ENCODE data around the gene RPS25. TPM values are rescaled to one million over a fixed set of nuclear protein-coding genes. Genes with fewer than 3 reads are reported as not detected.
"Not testable (repeated sequence)": the region's sequence is repeated elsewhere in the genome, so short reads cannot be mapped to it uniquely, and the experiment has no call there.

The RPS25 gene
- total RNA-seq, 1 donor from 2014 or later = 1,773 TPM

GRCh38 chr11:119023741-119024140, 5.6 kb upstream of the RPS25 start:
- H3K4me1 Mint-ChIP-seq (ENCODE audit: low read depth) = peaks cover 24% of the 10 kb centered on the region
- no peak overlapping the region for H3K4me3 Mint-ChIP-seq (ENCODE audit: low read depth)
- H3K36me3 Mint-ChIP-seq (ENCODE audit: low read depth) = peaks cover 63% of the 10 kb centered on the region
- no peaks in the 10 kb centered on the region for H3K9me3 Mint-ChIP-seq
- peak overlapping the region; percentile 47 for H3K27ac Mint-ChIP-seq
- no peaks in the 10 kb centered on the region for H3K27me3 Mint-ChIP-seq (ENCODE audit: low read depth)
- no peak for DNase-seq (ENCODE audit: low spot score)
- intact Hi-C loops (cut with micrococcal nuclease) = no loop called here

- no peak for DNase-seq (ENCODE audit: low spot score)
- Mint-ChIP-seq H3K4me1 (ENCODE audit: low read depth) (peaks cover 22% of the 10 kb centered on the region), H3K4me3 (ENCODE audit: low read depth) (peak overlapping the region; percentile 56), H3K27ac (no peak overlapping the region), H3K36me3 (ENCODE audit: low read depth) (peaks cover 74% of the 10 kb centered on the region), H3K9me3 (no peaks in the 10 kb centered on the region), H3K27me3 (ENCODE audit: low read depth) (no peaks in the 10 kb centered on the region)
- intact Hi-C loops (cut with micrococcal nuclease) = no loop called here
Measured at GRCh38 chr11:119021631-119022030, 3.5 kb upstream of the RPS25 start.

- Mint-ChIP-seq H3K27ac (peak overlapping the region; percentile 100), H3K4me1 (ENCODE audit: low read depth) (peaks cover 28% of the 10 kb centered on the region)
Measured at GRCh38 chr11:119019996-119020395, 1.9 kb upstream of the RPS25 start.

GRCh38 chr11:119017377-119017776, 766 bp downstream of the RPS25 start:
- intact Hi-C loops (cut with micrococcal nuclease) = loop anchor here (5.0 kb wide), 1 partner anchor 90 kb away; the partner anchor contains the start of gene BCL9L
- Mint-ChIP-seq H3K36me3 (ENCODE audit: low read depth) (peaks cover 82% of the 10 kb centered on the region), H3K4me1 (ENCODE audit: low read depth) (peaks cover 25% of the 10 kb centered on the region), H3K27ac (peak overlapping the region; percentile 100), H3K4me3 (ENCODE audit: low read depth) (peak overlapping the region; percentile 99)
- not testable (repeated sequence) for H3K27me3 Mint-ChIP-seq (ENCODE audit: low read depth); DNase-seq (ENCODE audit: low spot score); H3K9me3 Mint-ChIP-seq

More at GRCh38 chr11:119019996-119020395, 1.9 kb upstream of the RPS25 start:
- no peak for DNase-seq (ENCODE audit: low spot score)
- H3K9me3 Mint-ChIP-seq = no peaks in the 10 kb centered on the region
- intact Hi-C loops (cut with micrococcal nuclease) = loop anchor here (2.0 to 5.0 kb wide), 5 partner anchors 37 to 187 kb away; partner anchors contain the start of genes BCL9L, CBL, HMBS and HYOU1
- H3K27me3 Mint-ChIP-seq (ENCODE audit: low read depth) = no peaks in the 10 kb centered on the region
- H3K36me3 Mint-ChIP-seq (ENCODE audit: low read depth) = peaks cover 83% of the 10 kb centered on the region
- peak overlapping the region; percentile 99 for H3K4me3 Mint-ChIP-seq (ENCODE audit: low read depth)

GRCh38 chr11:119016216-119017009, 1.7 kb downstream of the RPS25 start:
- Mint-ChIP-seq H3K27me3 (ENCODE audit: low read depth) (no peaks in the 10 kb centered on the region), H3K4me3 (ENCODE audit: low read depth) (peak overlapping the region; percentile 99), H3K9me3 (no peaks in the 10 kb centered on the region), H3K27ac (peak overlapping the region; percentile 100), H3K4me1 (ENCODE audit: low read depth) (peaks cover 21% of the 10 kb centered on the region), H3K36me3 (ENCODE audit: low read depth) (peaks cover 77% of the 10 kb centered on the region)
- intact Hi-C loops (cut with micrococcal nuclease) = loop anchor here (5.0 kb wide), 1 partner anchor 89 kb away; the partner anchor contains the start of gene BCL9L
- no peak for DNase-seq (ENCODE audit: low spot score)

GRCh38 chr11:119015054-119015611, 3.0 kb downstream of the RPS25 start:
- Mint-ChIP-seq H3K4me1 (ENCODE audit: low read depth) (peaks cover 17% of the 10 kb centered on the region), H3K9me3 (no peaks in the 10 kb centered on the region), H3K27ac (peak overlapping the region; percentile 41), H3K4me3 (ENCODE audit: low read depth) (peak overlapping the region; percentile 35), H3K27me3 (ENCODE audit: low read depth) (no peaks in the 10 kb centered on the region), H3K36me3 (ENCODE audit: low read depth) (peaks cover 71% of the 10 kb centered on the region)
- DNase-seq (ENCODE audit: low spot score) = no peak
- intact Hi-C loops (cut with micrococcal nuclease) = loop anchor here (5.0 kb wide), 1 partner anchor 88 kb away; the partner anchor contains the start of gene BCL9L

- intact Hi-C loops (cut with micrococcal nuclease) = no loop called here
Measured at GRCh38 chr11:119014209-119014924, 3.8 kb downstream of the RPS25 start.

GRCh38 chr11:119012629-119013170, 5.4 kb downstream of the RPS25 start:
- intact Hi-C loops (cut with micrococcal nuclease) = no loop called here
- Mint-ChIP-seq H3K4me1 (ENCODE audit: low read depth) (peaks cover 12% of the 10 kb centered on the region), H3K27ac (no peak overlapping the region), H3K27me3 (ENCODE audit: low read depth) (no peaks in the 10 kb centered on the region), H3K9me3 (no peaks in the 10 kb centered on the region), H3K4me3 (ENCODE audit: low read depth) (no peak overlapping the region), H3K36me3 (ENCODE audit: low read depth) (peaks cover 72% of the 10 kb centered on the region)
- no peak for DNase-seq (ENCODE audit: low spot score)

More at GRCh38 chr11:119014209-119014924, 3.8 kb downstream of the RPS25 start:
- DNase-seq (ENCODE audit: low spot score) = no peak
- no peak overlapping the region for H3K27ac Mint-ChIP-seq
- no peaks in the 10 kb centered on the region for H3K27me3 Mint-ChIP-seq (ENCODE audit: low read depth)
- peaks cover 12% of the 10 kb centered on the region for H3K4me1 Mint-ChIP-seq (ENCODE audit: low read depth)
- H3K4me3 Mint-ChIP-seq (ENCODE audit: low read depth) = no peak overlapping the region
- peaks cover 71% of the 10 kb centered on the region for H3K36me3 Mint-ChIP-seq (ENCODE audit: low read depth)
- H3K9me3 Mint-ChIP-seq = no peaks in the 10 kb centered on the region

- H3K27ac Mint-ChIP-seq = no peak overlapping the region
- no peaks in the 10 kb centered on the region for H3K27me3 Mint-ChIP-seq (ENCODE audit: low read depth)
- H3K36me3 Mint-ChIP-seq (ENCODE audit: low read depth) = peaks cover 69% of the 10 kb centered on the region
- no peaks in the 10 kb centered on the region for H3K9me3 Mint-ChIP-seq
- no peak overlapping the region for H3K4me3 Mint-ChIP-seq (ENCODE audit: low read depth)
- intact Hi-C loops (cut with micrococcal nuclease) = no loop called here
- DNase-seq (ENCODE audit: low spot score) = no peak
- H3K4me1 Mint-ChIP-seq (ENCODE audit: low read depth) = peaks cover 12% of the 10 kb centered on the region
Measured at GRCh38 chr11:119011476-119012053, 6.6 kb downstream of the RPS25 start.

GRCh38 chr11:119006656-119007055, 11.5 kb downstream of the RPS25 start:
- Mint-ChIP-seq H3K4me3 (ENCODE audit: low read depth) (no peak overlapping the region), H3K27me3 (ENCODE audit: low read depth) (no peaks in the 10 kb centered on the region), H3K27ac (no peak overlapping the region), H3K9me3 (no peaks in the 10 kb centered on the region), H3K4me1 (ENCODE audit: low read depth) (peaks cover 2% of the 10 kb centered on the region), H3K36me3 (ENCODE audit: low read depth) (peaks cover 53% of the 10 kb centered on the region)
- no peak for DNase-seq (ENCODE audit: low spot score)
- intact Hi-C loops (cut with micrococcal nuclease) = no loop called here

GRCh38 chr11:119000906-119001305, 17.2 kb downstream of the RPS25 start:
- H3K36me3 Mint-ChIP-seq (ENCODE audit: low read depth) = peaks cover 59% of the 10 kb centered on the region
- H3K4me1 Mint-ChIP-seq (ENCODE audit: low read depth) = peaks cover 23% of the 10 kb centered on the region
- no peaks in the 10 kb centered on the region for H3K9me3 Mint-ChIP-seq
- no peak overlapping the region for H3K27ac Mint-ChIP-seq
- no peaks in the 10 kb centered on the region for H3K27me3 Mint-ChIP-seq (ENCODE audit: low read depth)
- H3K4me3 Mint-ChIP-seq (ENCODE audit: low read depth) = no peak overlapping the region
- intact Hi-C loops (cut with micrococcal nuclease) = no loop called here
- DNase-seq (ENCODE audit: low spot score) = no peak

GRCh38 chr11:118998822-118999221, 19.3 kb downstream of the RPS25 start:
- no peaks in the 10 kb centered on the region for H3K27me3 Mint-ChIP-seq (ENCODE audit: low read depth)
- no peak for DNase-seq (ENCODE audit: low spot score)
- peak overlapping the region; percentile 99 for H3K4me3 Mint-ChIP-seq (ENCODE audit: low read depth)
- H3K9me3 Mint-ChIP-seq = no peaks in the 10 kb centered on the region
- H3K36me3 Mint-ChIP-seq (ENCODE audit: low read depth) = peaks cover 56% of the 10 kb centered on the region
- peaks cover 21% of the 10 kb centered on the region for H3K4me1 Mint-ChIP-seq (ENCODE audit: low read depth)
- intact Hi-C loops (cut with micrococcal nuclease) = loop anchor here (1.0 to 5.0 kb wide), 4 partner anchors 19 to 71 kb away; partner anchors contain the start of genes HYOU1, RPS25, SLC37A4 and TRAPPC4
- peak overlapping the region; percentile 97 for H3K27ac Mint-ChIP-seq
